ENCODE data around the gene IRF2BPL.

DNA sequence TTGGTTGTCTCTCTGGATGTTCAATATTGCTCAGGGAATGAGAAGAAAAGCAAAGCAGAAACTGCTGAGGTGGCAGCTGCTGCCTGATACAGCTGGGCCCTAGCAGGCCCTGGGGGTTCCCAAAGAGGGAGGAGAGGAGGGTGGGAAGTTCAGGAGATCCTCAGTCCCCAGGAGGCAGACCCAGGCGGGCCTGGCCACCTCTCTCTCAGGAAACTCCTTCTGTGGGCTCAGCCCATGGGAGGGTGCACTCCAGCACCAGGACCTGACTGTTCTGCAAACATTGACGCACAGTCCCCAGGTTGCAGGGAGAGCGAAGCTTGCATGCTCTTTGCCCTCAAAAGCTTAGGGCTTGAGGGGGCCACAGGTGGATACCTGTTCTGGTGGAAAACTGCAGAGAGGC lies 29.6 kb downstream of the IRF2BPL start:
- TF ChIP-seq, protein P1, sequence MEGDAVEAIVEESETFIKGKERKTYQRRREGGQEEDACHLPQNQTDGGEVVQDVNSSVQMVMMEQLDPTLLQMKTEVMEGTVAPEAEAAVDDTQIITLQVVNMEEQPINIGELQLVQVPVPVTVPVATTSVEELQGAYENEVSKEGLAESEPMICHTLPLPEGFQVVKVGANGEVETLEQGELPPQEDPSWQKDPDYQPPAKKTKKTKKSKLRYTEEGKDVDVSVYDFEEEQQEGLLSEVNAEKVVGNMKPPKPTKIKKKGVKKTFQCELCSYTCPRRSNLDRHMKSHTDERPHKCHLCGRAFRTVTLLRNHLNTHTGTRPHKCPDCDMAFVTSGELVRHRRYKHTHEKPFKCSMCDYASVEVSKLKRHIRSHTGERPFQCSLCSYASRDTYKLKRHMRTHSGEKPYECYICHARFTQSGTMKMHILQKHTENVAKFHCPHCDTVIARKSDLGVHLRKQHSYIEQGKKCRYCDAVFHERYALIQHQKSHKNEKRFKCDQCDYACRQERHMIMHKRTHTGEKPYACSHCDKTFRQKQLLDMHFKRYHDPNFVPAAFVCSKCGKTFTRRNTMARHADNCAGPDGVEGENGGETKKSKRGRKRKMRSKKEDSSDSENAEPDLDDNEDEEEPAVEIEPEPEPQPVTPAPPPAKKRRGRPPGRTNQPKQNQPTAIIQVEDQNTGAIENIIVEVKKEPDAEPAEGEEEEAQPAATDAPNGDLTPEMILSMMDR (optimal IDR thresholded peaks at IDR 0.05 in 1 of 3, IDR thresholded peaks at IDR 0.05 in 1 of 3, conservative IDR thresholded peaks at IDR 0.05 in 1 of 3; ENCODE audit: extremely low read depth in 1 of 3, insufficient read depth in 2 of 3, low read length in 3 of 3) = no peak
- no peak for TF ChIP-seq EZH2 (IDR thresholded peaks at IDR 0.05; ENCODE audit: low read length)
